Stimulated activated CD4-positive, alpha-beta T cell treated with anti-CD3 and anti-CD28 coated beads, Interleukin-2, amount 100 ng/mL, for 4 hours (primary cell): Measurements from ENCODE around the gene FADS3.
A peak's percentile ranks its signal among the peaks of the same experiment; 100 is the strongest.

Source experiments
- DNase-seq: peaks from one replicate; pipeline ENCODE4 v3.0.0-alpha.2; 2020; ENCODE audit warnings: low read depth

Gene FADS3

DNA sequence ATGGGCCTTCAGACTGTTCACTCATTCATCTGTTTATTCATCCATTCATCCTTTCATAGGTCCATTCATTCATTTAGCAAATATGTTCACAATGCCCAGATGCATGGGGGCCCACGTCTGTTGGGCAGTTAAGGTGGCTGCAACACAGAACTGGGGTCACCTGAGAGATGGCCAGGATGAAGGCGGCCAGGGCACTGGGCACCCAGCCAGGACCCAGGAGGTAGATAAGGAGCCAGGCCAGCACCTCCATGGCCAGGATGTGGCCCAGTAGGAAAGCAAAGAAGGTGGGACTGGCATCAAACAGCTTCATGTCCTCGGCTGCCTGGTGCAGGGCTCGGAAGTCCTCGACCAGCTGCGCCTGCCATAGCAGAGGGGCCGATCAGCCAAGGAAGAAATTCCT, 12.2 kb downstream of the FADS3 start:
- no peak for DNase-seq

DNA sequence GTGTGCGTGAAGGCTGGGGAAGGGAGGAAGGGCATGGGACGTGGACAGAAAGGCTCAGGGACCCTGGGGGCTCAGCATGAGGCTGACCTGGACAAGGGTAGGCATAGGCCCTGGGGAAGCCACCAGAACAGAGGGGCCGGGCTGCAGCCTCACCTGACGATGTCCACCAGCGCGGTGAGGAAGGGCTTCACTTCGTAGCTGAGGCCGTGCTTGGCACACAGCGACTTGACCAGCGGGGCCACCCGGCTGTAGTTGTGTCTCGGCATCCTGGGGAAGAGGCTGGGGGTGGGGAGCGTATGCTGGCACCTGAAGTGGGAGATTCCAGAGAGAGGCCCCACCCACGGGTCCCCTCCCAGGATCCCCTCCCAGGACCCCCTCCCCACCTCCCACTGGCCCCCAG, 15.6 kb downstream of the FADS3 start:
- DNase-seq = no peak

- DNase-seq = no peak
Observed at GRCh38 chr11:61874853-61875252, 16.5 kb downstream of the FADS3 start.

- DNase-seq = no peak
Observed at GRCh38 chr11:61874377-61874809, 17.0 kb downstream of the FADS3 start.

- DNase-seq = no peak
Observed at GRCh38 chr11:61873588-61874376, 17.6 kb downstream of the FADS3 start.

DNA sequence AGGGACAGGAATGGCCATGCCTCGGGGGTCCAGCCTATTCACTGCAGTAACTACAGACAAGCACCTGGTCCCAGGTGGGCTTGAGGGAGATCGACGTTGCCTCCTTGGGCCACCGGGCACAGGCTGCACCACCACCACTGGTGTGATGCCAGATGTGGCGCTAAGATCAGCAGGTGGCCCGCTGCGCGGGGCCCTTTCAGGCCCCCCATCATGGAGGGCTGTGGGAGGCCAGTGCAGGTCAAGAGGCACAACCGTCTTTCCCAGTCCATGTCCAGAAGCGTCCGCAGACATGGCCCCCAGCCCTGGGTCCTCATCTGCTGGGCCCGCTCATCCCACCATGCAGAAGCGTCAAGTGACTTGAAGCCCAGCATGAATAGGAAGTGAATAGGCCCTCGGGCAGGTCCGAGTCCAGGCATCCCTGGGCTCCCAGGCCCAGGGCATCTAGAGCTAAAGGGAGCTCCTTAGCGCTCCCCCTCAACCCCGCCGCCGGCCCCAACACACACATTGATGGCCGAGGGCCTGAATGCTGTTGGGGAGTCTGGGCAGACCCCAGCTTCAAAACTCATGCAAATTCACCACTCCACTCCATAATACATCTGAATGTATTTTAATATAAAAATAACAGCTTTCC, 18.3 kb downstream of the FADS3 start:
- DNase-seq = no peak

GRCh38 chr11:61871158-61871597, 20.2 kb downstream of the FADS3 start:
- DNase-seq = peak; percentile 26

DNA sequence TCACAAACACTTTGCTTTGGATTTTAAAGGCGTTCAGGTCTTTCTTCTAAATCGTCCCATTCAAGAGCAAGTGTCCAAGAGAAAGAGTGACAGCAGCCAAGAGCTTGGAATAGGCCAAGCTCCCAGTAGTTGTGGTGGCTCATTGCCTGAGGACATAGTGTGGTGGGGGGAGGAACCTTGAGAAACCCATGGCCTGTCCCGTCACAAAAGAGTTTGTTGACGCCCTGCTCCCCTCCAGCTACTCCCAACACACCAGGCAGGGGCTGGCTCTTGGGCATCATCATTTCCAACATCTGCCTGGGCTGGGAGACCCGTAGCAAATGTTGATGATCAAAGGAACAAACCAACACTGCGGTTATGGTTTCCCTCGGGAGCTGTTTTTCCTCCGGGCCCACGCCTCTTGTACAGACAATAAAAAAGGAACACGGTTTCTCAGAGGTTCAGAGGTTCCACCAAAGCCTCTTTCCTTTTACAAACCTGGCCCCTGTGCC, 20.8 kb downstream of the FADS3 start:
- no peak for DNase-seq

- no peak for DNase-seq
Observed at GRCh38 chr11:61869708-61870451, 21.5 kb downstream of the FADS3 start.

- DNase-seq = no peak
Observed at GRCh38 chr11:61869429-61869707, 22.0 kb downstream of the FADS3 start.

GRCh38 chr11:61868571-61869428, 22.5 kb downstream of the FADS3 start:
- no peak for DNase-seq

GRCh38 chr11:61866958-61867343, 24.4 kb downstream of the FADS3 start:
- DNase-seq = no peak

DNA sequence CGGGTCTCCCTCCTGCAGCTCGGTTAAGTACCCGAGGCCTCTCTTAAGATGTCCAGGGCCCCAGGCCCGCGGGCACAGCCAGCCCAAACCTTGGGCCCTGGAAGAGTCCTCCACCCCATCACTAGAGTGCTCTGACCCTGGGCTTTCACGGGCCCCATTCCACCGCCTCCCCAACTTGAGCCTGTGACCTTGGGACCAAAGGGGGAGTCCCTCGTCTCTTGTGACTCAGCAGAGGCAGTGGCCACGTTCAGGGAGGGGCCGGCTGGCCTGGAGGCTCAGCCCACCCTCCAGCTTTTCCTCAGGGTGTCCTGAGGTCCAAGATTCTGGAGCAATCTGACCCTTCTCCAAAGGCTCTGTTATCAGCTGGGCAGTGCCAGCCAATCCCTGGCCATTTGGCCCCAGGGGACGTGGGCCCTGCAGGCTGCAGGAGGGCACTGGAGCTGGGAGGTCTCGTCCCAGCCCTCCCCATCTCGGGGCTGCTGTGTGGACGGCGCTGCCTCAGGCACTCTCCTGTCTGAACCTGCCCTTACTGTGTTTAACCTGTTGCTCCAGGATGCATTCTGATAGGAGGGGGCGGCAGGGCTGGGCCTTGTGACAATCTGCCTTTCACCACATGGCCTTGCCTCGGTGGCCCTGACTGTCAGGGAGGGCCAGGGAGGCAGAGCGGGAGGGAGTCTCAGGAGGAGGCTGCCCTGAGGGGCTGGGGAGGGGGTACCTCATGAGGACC, 25.0 kb downstream of the FADS3 start:
- no peak for DNase-seq

- no peak for DNase-seq
Observed at GRCh38 chr11:61864814-61865775, 26.2 kb downstream of the FADS3 start.

DNA sequence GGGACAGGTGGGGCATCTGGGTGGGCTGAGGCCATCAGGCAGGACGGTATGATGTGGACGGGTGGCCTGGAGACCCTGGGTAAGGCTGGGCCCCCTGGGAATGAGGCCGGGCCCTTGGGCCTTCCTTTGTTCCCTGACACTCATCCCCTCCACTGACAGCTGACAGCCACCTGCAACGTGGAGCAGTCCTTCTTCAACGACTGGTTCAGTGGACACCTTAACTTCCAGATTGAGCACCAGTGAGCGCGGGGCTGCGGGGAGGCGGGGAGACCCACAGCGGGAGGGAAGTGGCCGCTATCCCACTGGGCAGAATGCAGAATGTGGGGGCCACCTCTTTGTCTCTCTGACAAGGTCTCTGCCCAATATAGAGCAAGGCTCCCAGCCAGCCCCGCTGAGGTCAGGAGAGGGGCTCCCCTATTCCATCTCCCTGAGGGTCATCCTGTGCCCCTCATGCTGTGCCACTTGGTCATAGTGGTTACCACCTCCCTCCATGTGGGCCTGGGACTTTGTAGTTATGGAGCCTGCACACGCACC, 27.7 kb downstream of the FADS3 start:
- no peak for DNase-seq

DNA sequence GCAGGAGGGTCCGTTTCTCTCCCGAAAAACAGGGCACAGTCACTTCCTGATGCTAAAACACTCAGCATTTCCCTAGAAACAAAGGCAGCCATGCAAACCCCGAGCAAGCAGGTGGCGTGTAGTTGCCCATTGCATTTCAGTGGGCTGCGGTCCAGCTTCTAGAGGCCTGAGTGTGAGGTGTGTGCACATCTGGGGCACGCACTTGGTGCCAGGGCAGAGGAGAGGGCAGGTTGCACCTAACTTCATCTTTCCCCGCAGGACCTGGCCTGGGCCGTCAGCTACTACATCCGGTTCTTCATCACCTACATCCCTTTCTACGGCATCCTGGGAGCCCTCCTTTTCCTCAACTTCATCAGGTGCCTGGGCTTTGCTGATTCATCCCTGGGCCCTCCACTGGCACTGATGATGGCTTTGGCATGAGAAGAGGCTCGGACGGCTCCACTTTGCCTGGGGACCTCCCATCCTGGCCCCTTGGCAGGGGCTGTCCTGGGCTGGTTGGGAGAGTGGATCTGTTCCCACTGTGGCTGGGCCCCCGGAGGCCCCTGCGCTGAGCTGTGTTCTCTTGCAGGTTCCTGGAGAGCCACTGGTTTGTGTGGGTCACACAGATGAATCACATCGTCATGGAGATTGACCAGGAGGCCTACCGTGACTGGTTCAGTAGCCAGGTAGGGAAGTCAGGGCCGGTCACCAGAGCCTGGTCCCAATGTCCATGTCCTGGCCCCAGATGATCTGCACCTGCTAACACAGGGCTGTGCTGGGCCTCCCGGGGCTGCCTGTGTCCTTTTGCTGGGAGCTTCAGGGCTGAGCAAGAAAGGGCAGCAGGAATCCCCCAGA, 28.4 kb downstream of the FADS3 start:
- no peak for DNase-seq

GRCh38 chr11:61861634-61862033, 29.7 kb downstream of the FADS3 start:
- DNase-seq = no peak

DNA sequence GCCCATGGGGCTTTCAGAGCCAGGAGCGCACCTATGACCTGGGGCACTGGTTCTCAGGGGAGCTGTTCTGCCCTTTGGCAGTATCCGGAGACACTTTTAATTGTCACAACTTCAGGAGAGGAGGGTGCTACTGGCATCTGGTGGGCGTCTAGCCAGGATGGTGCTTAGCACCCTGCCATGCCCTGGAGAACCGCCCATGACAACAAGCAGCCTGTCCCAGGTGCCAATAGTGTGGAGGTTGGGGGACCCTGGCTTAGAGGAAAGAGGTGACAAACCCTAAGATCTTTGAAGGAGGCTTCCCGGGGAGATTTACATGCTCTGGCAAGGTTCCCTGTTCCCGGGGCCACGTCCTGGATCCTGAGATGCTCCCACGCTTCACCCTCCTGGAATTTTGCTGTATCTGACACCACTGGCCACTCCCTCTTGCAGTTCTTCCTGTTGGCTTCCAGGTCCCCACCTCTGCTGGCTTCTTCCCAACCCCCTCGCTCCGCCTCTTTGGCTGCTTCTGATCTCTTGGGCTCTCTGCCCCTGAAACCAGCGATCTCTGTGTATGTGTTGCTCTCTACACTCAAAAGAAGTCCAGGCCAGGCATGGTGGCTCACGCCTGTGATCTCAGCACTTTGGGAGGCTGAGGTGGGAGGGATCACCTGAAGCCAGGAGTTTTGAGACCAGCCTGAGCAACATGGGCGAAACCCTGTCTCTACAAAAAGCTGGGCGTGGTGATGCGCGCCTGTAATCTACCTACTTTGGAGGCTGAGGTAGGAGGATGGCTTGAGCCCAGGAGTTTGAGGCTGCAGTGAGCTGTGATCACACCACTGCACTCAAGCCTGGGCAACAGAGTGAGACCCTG, 31.1 kb downstream of the FADS3 start:
- DNase-seq = no peak
